Parathyroid adenoma (tissue), 2 donors: Measurements from ENCODE around the gene ULK4.

Experiments used
- H2AFZ ChIP-seq: fragments of 300-600 bp; sonication (generic); one replicate; pipeline ENCODE4 v1.7.0; 2017; ENCODE audit warnings: antibody characterized with exemption, mild to moderate bottlenecking
- H3K27ac ChIP-seq: fragments of 300-600 bp; sonication (generic); one replicate; pipeline ENCODE4 v1.7.0; 2017
- H3K27me3 ChIP-seq: fragments of 300-600 bp; sonication (generic); one replicate; pipeline ENCODE4 v1.7.0; 2017; ENCODE audit warnings: low read length; ENCODE audit not compliant: control insufficient read depth, insufficient read depth
- H3K36me3 ChIP-seq: fragments of 300-600 bp; sonication (generic); one replicate; pipeline ENCODE4 v1.7.0; 2017; ENCODE audit warnings: low read length; ENCODE audit not compliant: control insufficient read depth, insufficient read depth
- H3K4me1 ChIP-seq: fragments of 300-600 bp; sonication (generic); one replicate; pipeline ENCODE4 v1.7.0; 2017; ENCODE audit warnings: control low read depth
- H3K4me2 ChIP-seq: fragments of 300-600 bp; sonication (generic); one replicate; pipeline ENCODE4 v1.7.0; 2017; ENCODE audit warnings: low read length
- H3K4me3 ChIP-seq: fragments of 300-600 bp; sonication (generic); one replicate; pipeline ENCODE4 v1.7.0; 2017; ENCODE audit warnings: low read depth, low read length
- H3K79me2 ChIP-seq: fragments of 300-600 bp; sonication (generic); one replicate; pipeline ENCODE4 v1.7.0; 2017; ENCODE audit warnings: control low read depth
- H3K9ac ChIP-seq: fragments of 300-600 bp; sonication (generic); one replicate; pipeline ENCODE4 v1.7.0; 2017; ENCODE audit warnings: mild to moderate bottlenecking
- H3K9me3 ChIP-seq: fragments of 300-600 bp; sonication (generic); one replicate; pipeline ENCODE4 v1.7.0; 2017; ENCODE audit warnings: low read length; ENCODE audit not compliant: control insufficient read depth
- TF ChIP-seq, protein P1 (sequence below): fragments of 300-600 bp; sonication (generic); IDR thresholded peaks from one replicate; pipeline ENCODE4 v1.7.0; 2017; ENCODE audit warnings: antibody characterized with exemption, mild to moderate bottlenecking
- donor health status: primary hyperparathyroidism.

Gene ULK4

DNA sequence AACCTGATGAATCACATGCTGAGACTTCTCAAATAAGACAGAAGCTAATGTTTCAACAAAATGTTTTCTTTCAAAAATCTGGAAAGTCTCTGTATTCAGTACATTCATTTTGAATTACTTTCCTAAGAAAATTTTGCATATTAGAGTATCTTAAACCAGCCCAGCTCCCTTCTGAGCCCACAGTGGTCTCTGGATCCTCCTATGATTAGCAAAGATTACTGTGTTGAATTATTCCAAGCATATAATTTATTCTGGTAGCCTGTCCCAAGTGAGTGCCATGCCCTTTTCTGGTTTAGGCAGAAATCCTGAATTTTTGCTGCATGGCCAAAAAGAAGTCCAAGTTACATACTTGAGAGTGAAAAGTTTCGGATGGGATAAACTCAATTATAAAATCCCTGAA lies 483.6 kb downstream of the ULK4 start:
- no peak overlapping the region for H3K27ac ChIP-seq
- H3K27me3 ChIP-seq: no peaks in the 10 kb centered on the region
- no peaks in the 10 kb centered on the region for H3K9me3 ChIP-seq
- no peak overlapping the region for H2AFZ ChIP-seq
- no peak overlapping the region for H3K9ac ChIP-seq
- H3K4me1 ChIP-seq: no peaks in the 10 kb centered on the region
- H3K79me2 ChIP-seq: no peaks in the 10 kb centered on the region
- no peak overlapping the region for H3K4me2 ChIP-seq
- TF ChIP-seq, protein P1, sequence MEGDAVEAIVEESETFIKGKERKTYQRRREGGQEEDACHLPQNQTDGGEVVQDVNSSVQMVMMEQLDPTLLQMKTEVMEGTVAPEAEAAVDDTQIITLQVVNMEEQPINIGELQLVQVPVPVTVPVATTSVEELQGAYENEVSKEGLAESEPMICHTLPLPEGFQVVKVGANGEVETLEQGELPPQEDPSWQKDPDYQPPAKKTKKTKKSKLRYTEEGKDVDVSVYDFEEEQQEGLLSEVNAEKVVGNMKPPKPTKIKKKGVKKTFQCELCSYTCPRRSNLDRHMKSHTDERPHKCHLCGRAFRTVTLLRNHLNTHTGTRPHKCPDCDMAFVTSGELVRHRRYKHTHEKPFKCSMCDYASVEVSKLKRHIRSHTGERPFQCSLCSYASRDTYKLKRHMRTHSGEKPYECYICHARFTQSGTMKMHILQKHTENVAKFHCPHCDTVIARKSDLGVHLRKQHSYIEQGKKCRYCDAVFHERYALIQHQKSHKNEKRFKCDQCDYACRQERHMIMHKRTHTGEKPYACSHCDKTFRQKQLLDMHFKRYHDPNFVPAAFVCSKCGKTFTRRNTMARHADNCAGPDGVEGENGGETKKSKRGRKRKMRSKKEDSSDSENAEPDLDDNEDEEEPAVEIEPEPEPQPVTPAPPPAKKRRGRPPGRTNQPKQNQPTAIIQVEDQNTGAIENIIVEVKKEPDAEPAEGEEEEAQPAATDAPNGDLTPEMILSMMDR: no peak
- H3K4me3 ChIP-seq: no peak overlapping the region
- H3K36me3 ChIP-seq: no peaks in the 10 kb centered on the region

GRCh38 chr3:41477399-41478014 lies 484.4 kb downstream of the ULK4 start:
- Histone ChIP-seq H3K27ac (no peak overlapping the region), H3K9me3 (no peaks in the 10 kb centered on the region), H2AFZ (no peak overlapping the region), H3K27me3 (no peaks in the 10 kb centered on the region), H3K4me1 (no peaks in the 10 kb centered on the region), H3K9ac (no peak overlapping the region), H3K79me2 (no peaks in the 10 kb centered on the region), H3K36me3 (no peaks in the 10 kb centered on the region), H3K4me3 (no peak overlapping the region), H3K4me2 (no peak overlapping the region)
- TF ChIP-seq, protein P1: no peak

DNA sequence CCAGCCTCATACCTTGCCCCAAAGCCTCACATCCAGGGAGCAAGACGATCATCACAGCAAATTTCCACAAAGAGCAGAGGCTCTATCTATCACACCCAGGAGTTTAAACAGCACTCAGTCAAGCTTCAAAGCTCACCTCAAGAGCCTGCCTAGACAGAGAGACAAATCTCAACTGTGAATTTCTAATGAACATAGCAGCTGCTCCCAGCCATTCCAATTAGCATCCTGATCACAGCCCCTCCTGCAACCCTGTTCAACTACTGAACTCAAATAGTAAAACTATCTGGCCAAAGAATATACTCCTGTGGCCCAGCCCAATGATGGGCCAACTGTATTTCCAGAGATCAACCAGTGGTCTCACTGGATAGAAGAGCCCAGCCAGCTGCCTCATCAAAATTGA lies 492.8 kb downstream of the ULK4 start:
- TF ChIP-seq, protein P1: no peak
- Histone ChIP-seq H3K27me3 (no peaks in the 10 kb centered on the region), H3K36me3 (no peaks in the 10 kb centered on the region), H3K4me2 (no peak overlapping the region), H3K27ac (no peak overlapping the region), H3K4me3 (no peak overlapping the region), H3K4me1 (peaks cover 11% of the 10 kb centered on the region), H2AFZ (no peak overlapping the region), H3K9ac (no peak overlapping the region), H3K9me3 (no peaks in the 10 kb centered on the region), H3K79me2 (no peaks in the 10 kb centered on the region)

- TF ChIP-seq, protein P1: no peak
- H3K79me2 ChIP-seq: no peaks in the 10 kb centered on the region
- H2AFZ ChIP-seq: no peak overlapping the region
- H3K9ac ChIP-seq: no peak overlapping the region
- H3K4me2 ChIP-seq: no peak overlapping the region
- H3K4me1 ChIP-seq: peaks cover 12% of the 10 kb centered on the region
- no peak overlapping the region for H3K27ac ChIP-seq
- no peaks in the 10 kb centered on the region for H3K36me3 ChIP-seq
- no peaks in the 10 kb centered on the region for H3K27me3 ChIP-seq
- no peak overlapping the region for H3K4me3 ChIP-seq
- no peaks in the 10 kb centered on the region for H3K9me3 ChIP-seq
Observed at GRCh38 chr3:41467481-41467880, 494.4 kb downstream of the ULK4 start.

GRCh38 chr3:41464858-41465257 lies 497.0 kb downstream of the ULK4 start:
- Histone ChIP-seq H3K36me3 (no peaks in the 10 kb centered on the region), H3K79me2 (no peaks in the 10 kb centered on the region), H3K9me3 (no peaks in the 10 kb centered on the region), H3K27me3 (no peaks in the 10 kb centered on the region), H3K4me3 (no peak overlapping the region), H3K4me1 (peaks cover 12% of the 10 kb centered on the region), H3K4me2 (no peak overlapping the region), H2AFZ (no peak overlapping the region), H3K9ac (no peak overlapping the region), H3K27ac (no peak overlapping the region)
- TF ChIP-seq, protein P1: no peak
